ENCODE results near the gene COX5A. TPM values are rescaled to one million over a fixed set of nuclear protein-coding genes. Genes with fewer than 3 reads are reported as not detected.

The COX5A gene
- total and polyA plus RNA-seq, 2 of the 13 experiments (the other 11 are each of a cell fraction or from before 2014, with no cell fraction given), result 158 to 218 TPM

DNA sequence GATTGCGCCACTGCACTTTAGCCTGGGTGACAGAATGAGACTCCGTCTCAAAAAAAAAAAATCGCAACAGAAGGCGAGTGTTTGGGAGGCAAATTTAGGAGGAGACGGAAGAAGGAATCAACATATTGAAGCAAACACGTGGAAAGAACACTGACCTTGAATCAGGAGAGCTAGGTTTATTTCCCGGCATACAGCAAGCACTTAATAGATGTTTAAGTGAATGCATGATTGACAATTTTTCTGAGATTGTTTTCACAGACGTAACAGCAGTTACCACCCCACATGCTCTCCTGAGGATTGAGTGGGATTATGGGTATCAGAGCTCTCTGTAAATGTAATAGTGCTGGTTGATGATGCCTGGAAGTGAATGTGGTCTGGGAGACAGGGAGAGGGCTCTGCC lies 24.3 kb upstream of the COX5A start:
- H2AFZ ChIP-seq (ENCODE audit: low read length), result no peak overlapping the region
- H3K27me3 ChIP-seq (ENCODE audit: control insufficient read depth in 1 of 2, insufficient read depth in 2 of 2, low read length in 2 of 2), result peaks cover 5 to 48% of the 10 kb centered on the region in 2 experiments; a peak in 4 of 5 replicates
- H3K4me1 ChIP-seq (ENCODE audit: insufficient read depth, low read length), result peaks cover 25% of the 10 kb centered on the region
- no peaks in the 10 kb centered on the region for H4K20me1 ChIP-seq (ENCODE audit: insufficient read depth, low read length)
- ChIA-PET CTCF (ENCODE audit: low intra/inter-chr PET ratio, low total read pairs) (no interaction called here), POLR2A (no interaction called here)
- intact Hi-C loops (cut with micrococcal nuclease; ENCODE audit: unreplicated experiment) (no loop called here), in situ Hi-C loops (cut with HindIII; ENCODE audit: extremely low pct_ligation_motif_present, low pct_unique_long_range_greater_than_20kb) (no loop called here)
- no peak for TF ChIP-seq ZNF547 (CRISPR knock-in tag; IDR thresholded peaks at IDR 0.05)
- peak; percentile 75; the same call in 1 of the 2 replicates for TF ChIP-seq ZKSCAN8 (CRISPR knock-in tag; IDR thresholded peaks at IDR 0.05; ENCODE audit: borderline replicate concordance)
- no peak for TF ChIP-seq ZNF616 (CRISPR knock-in tag; IDR thresholded peaks at IDR 0.05; ENCODE audit: low read depth)
- TF ChIP-seq MBD4 (IDR thresholded peaks at IDR 0.05; ENCODE audit: borderline replicate concordance, low read length), result no peak
- no peak for TF ChIP-seq TRIM24 (CRISPR knock-in tag; IDR thresholded peaks at IDR 0.05)
- TF ChIP-seq ZNF441 (CRISPR knock-in tag; IDR thresholded peaks at IDR 0.05; ENCODE audit: borderline replicate concordance), result peak; percentile 29; the same call in 1 of the 2 replicates
- no peak for TF ChIP-seq RFX5 (IDR thresholded peaks at IDR 0.05; ENCODE audit: low read depth, low read length)
- FAIRE-seq (no peak), DNase-seq (ENCODE audit: low spot score) (no peak), ATAC-seq (no peak)
- BruUV-seq (replicated peaks), result no TSS peak
- H3K9me3 ChIP-seq (ENCODE audit: low read length), result no peaks in the 10 kb centered on the region
- H3K4me2 ChIP-seq (ENCODE audit: low read depth, low read length), result no peak overlapping the region
- no peak overlapping the region for H3K4me3 ChIP-seq (replicated peaks in 1 of 3; ENCODE audit: insufficient read depth in 1 of 3, low read depth in 2 of 3, low read length in 3 of 3)
- H3K36me3 ChIP-seq (replicated peaks in 1 of 2; ENCODE audit: control insufficient read depth in 1 of 2, insufficient read depth in 2 of 2, low read length in 2 of 2), result no peaks in the 10 kb centered on the region
- no peak overlapping the region for H3K9ac ChIP-seq (ENCODE audit: insufficient read depth, low read depth, low read length)
- no peak overlapping the region for H3K27ac ChIP-seq (ENCODE audit: extremely low read length, insufficient read depth, low read length)
- WGBS (ENCODE audit: low lambda C conversion rate), result 7% methylated on average over 8 of the region's 8 CpGs
- no peaks in the 10 kb centered on the region for H3K79me2 ChIP-seq (ENCODE audit: insufficient read depth, low read length)

DNA sequence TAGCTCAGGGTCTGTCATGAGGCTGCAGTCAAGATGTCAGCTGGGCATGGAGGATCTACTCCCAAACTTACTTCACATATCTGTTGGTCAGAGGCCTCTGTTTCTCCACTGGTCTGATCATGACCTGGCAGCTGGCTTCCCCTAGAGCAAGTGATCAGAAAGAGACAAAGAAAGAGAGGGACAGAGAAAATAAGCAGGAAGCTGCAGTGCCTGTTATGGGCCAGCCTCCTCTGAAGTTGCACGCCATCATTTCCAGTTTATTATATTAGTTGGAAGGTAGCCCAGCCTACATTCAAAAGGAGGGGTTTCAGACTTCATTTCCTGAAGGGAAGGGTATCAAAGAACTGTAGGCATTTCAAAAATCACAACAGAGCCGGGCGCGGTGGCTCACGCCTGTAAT lies 23.7 kb upstream of the COX5A start:
- no peak for ATAC-seq
- Histone ChIP-seq H3K4me1 (ENCODE audit: insufficient read depth, low read length) (peaks cover 27% of the 10 kb centered on the region), H3K27me3 (ENCODE audit: control insufficient read depth in 1 of 2, insufficient read depth in 2 of 2, low read length in 2 of 2) (peaks cover 5 to 52% of the 10 kb centered on the region in 2 experiments; a peak in 4 of 5 replicates), H3K4me2 (ENCODE audit: low read depth, low read length) (no peak overlapping the region), H3K36me3 (replicated peaks in 1 of 2; ENCODE audit: control insufficient read depth in 1 of 2, insufficient read depth in 2 of 2, low read length in 2 of 2) (no peaks in the 10 kb centered on the region), H2AFZ (ENCODE audit: low read length) (no peak overlapping the region), H3K4me3 (replicated peaks in 1 of 3; ENCODE audit: insufficient read depth in 1 of 3, low read depth in 2 of 3, low read length in 3 of 3) (no peak overlapping the region), H4K20me1 (ENCODE audit: insufficient read depth, low read length) (no peaks in the 10 kb centered on the region), H3K79me2 (ENCODE audit: insufficient read depth, low read length) (no peaks in the 10 kb centered on the region), H3K9me3 (ENCODE audit: low read length) (no peaks in the 10 kb centered on the region), H3K27ac (ENCODE audit: extremely low read length, insufficient read depth, low read length) (no peak overlapping the region), H3K9ac (ENCODE audit: insufficient read depth, low read depth, low read length) (no peak overlapping the region)
- FAIRE-seq, result no peak
- no peak for DNase-seq (ENCODE audit: low spot score)
- 25% methylated on average over 5 of the region's 5 CpGs for WGBS (ENCODE audit: low lambda C conversion rate)
- ChIA-PET CTCF (ENCODE audit: low intra/inter-chr PET ratio, low total read pairs) (no interaction called here), POLR2A (no interaction called here)
- in situ Hi-C loops (cut with HindIII; ENCODE audit: extremely low pct_ligation_motif_present, low pct_unique_long_range_greater_than_20kb) (no loop called here), intact Hi-C loops (cut with micrococcal nuclease; ENCODE audit: unreplicated experiment) (no loop called here)
- BruUV-seq (replicated peaks), result no TSS peak
- TF ChIP-seq ZNF260 (CRISPR knock-in tag; IDR thresholded peaks at IDR 0.05; ENCODE audit: borderline replicate concordance, low read depth) (no peak), ZNF10 (CRISPR knock-in tag; IDR thresholded peaks at IDR 0.05; ENCODE audit: borderline replicate concordance, low read depth) (no peak), HMG20B (CRISPR knock-in tag; conservative IDR thresholded peaks at IDR 0.05) (no peak)
- TF ChIP-seq, protein P1, sequence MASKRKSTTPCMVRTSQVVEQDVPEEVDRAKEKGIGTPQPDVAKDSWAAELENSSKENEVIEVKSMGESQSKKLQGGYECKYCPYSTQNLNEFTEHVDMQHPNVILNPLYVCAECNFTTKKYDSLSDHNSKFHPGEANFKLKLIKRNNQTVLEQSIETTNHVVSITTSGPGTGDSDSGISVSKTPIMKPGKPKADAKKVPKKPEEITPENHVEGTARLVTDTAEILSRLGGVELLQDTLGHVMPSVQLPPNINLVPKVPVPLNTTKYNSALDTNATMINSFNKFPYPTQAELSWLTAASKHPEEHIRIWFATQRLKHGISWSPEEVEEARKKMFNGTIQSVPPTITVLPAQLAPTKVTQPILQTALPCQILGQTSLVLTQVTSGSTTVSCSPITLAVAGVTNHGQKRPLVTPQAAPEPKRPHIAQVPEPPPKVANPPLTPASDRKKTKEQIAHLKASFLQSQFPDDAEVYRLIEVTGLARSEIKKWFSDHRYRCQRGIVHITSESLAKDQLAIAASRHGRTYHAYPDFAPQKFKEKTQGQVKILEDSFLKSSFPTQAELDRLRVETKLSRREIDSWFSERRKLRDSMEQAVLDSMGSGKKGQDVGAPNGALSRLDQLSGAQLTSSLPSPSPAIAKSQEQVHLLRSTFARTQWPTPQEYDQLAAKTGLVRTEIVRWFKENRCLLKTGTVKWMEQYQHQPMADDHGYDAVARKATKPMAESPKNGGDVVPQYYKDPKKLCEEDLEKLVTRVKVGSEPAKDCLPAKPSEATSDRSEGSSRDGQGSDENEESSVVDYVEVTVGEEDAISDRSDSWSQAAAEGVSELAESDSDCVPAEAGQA (IDR thresholded peaks at IDR 0.05; ENCODE audit: low read depth), result no peak
- TF ChIP-seq, protein P1 (CRISPR knock-in tag; IDR thresholded peaks at IDR 0.05; ENCODE audit: borderline replicate concordance), result no peak
- TF ChIP-seq, protein P2, sequence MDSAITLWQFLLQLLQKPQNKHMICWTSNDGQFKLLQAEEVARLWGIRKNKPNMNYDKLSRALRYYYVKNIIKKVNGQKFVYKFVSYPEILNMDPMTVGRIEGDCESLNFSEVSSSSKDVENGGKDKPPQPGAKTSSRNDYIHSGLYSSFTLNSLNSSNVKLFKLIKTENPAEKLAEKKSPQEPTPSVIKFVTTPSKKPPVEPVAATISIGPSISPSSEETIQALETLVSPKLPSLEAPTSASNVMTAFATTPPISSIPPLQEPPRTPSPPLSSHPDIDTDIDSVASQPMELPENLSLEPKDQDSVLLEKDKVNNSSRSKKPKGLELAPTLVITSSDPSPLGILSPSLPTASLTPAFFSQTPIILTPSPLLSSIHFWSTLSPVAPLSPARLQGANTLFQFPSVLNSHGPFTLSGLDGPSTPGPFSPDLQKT (CRISPR knock-in tag; IDR thresholded peaks at IDR 0.05; ENCODE audit: borderline replicate concordance), result no peak

Measured in HepG2 (cell line).